Neural cell (in vitro differentiated cells): ENCODE data around the gene ADAMTS10.

ENCODE experiments used
- EP300 ChIP-seq: fragments of 450-650 bp; conservative IDR thresholded peaks from 2 replicates; pipeline ENCODE4 v1.6.1; 2014; ENCODE audit warnings: antibody characterized with exemption, mild to moderate bottlenecking, moderate library complexity; ENCODE audit not compliant: poor library complexity, severe bottlenecking
- EZH2 ChIP-seq: fragments of 200-600, 300-800 bp; shearing (Covaris generic), sonication (generic); IDR thresholded peaks from 2 replicates; pipeline ENCODE4 v1.6.1; 2014; ENCODE audit warnings: antibody characterized with exemption, low read length, borderline replicate concordance, mild to moderate bottlenecking; ENCODE audit not compliant: insufficient read depth, poor library complexity, severe bottlenecking
- POLR2AphosphoS5 ChIP-seq: IDR thresholded peaks from 2 replicates; pipeline ENCODE4 v1.6.1; 2012
- RAD21 ChIP-seq: fragments of 450-650 bp; conservative IDR thresholded peaks from 2 replicates; pipeline ENCODE4 v1.6.1; 2014; ENCODE audit warnings: antibody characterized with exemption, mild to moderate bottlenecking, moderate library complexity
- TF ChIP-seq, protein P1 (sequence below): fragments of 450-650 bp; IDR thresholded peaks from 2 replicates; pipeline ENCODE4 v1.5.1; 2014; ENCODE audit warnings: antibody characterized with exemption, mild to moderate bottlenecking, moderate library complexity; ENCODE audit not compliant: poor library complexity, severe bottlenecking
- TF ChIP-seq, protein P2 (sequence below): IDR thresholded peaks from 2 replicates; pipeline ENCODE4 v1.6.1; 2012; ENCODE audit warnings: borderline replicate concordance

DNA sequence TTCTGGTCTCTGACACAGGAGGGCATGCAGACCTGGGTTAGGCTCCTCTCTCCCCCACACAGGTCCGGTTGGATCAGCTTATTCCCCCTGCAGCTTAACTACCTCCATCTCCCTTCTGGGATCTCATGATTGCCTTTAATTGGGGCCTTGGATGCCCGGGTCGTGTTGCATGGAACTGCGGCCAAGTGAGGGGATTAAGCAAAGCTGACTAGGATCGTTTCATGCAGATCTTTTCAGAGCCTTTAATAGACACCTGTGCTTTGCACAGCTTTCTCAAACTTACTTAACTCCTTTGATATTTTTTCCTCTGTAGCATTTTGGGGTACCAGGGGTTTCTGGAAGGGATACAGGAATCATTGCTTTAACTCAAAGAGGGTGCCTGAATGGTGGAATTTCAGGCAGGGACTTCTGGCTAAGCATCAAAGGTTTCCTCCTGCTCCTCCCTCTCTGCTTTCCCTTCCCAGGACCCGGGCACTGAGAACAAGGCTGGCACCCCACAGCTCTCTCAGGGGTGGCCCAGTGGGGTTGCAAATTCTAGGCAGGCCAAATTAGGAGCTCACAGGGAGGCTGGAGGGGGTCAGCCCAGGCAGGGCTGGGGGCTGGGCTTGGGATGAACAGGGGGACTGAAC, 20.4 kb upstream of the ADAMTS10 start:
- TF ChIP-seq RAD21 (no peak), EZH2 (no peak), EP300 (no peak), POLR2AphosphoS5 (no peak)
- TF ChIP-seq, protein P1, sequence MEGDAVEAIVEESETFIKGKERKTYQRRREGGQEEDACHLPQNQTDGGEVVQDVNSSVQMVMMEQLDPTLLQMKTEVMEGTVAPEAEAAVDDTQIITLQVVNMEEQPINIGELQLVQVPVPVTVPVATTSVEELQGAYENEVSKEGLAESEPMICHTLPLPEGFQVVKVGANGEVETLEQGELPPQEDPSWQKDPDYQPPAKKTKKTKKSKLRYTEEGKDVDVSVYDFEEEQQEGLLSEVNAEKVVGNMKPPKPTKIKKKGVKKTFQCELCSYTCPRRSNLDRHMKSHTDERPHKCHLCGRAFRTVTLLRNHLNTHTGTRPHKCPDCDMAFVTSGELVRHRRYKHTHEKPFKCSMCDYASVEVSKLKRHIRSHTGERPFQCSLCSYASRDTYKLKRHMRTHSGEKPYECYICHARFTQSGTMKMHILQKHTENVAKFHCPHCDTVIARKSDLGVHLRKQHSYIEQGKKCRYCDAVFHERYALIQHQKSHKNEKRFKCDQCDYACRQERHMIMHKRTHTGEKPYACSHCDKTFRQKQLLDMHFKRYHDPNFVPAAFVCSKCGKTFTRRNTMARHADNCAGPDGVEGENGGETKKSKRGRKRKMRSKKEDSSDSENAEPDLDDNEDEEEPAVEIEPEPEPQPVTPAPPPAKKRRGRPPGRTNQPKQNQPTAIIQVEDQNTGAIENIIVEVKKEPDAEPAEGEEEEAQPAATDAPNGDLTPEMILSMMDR, result no peak
- TF ChIP-seq, protein P2, sequence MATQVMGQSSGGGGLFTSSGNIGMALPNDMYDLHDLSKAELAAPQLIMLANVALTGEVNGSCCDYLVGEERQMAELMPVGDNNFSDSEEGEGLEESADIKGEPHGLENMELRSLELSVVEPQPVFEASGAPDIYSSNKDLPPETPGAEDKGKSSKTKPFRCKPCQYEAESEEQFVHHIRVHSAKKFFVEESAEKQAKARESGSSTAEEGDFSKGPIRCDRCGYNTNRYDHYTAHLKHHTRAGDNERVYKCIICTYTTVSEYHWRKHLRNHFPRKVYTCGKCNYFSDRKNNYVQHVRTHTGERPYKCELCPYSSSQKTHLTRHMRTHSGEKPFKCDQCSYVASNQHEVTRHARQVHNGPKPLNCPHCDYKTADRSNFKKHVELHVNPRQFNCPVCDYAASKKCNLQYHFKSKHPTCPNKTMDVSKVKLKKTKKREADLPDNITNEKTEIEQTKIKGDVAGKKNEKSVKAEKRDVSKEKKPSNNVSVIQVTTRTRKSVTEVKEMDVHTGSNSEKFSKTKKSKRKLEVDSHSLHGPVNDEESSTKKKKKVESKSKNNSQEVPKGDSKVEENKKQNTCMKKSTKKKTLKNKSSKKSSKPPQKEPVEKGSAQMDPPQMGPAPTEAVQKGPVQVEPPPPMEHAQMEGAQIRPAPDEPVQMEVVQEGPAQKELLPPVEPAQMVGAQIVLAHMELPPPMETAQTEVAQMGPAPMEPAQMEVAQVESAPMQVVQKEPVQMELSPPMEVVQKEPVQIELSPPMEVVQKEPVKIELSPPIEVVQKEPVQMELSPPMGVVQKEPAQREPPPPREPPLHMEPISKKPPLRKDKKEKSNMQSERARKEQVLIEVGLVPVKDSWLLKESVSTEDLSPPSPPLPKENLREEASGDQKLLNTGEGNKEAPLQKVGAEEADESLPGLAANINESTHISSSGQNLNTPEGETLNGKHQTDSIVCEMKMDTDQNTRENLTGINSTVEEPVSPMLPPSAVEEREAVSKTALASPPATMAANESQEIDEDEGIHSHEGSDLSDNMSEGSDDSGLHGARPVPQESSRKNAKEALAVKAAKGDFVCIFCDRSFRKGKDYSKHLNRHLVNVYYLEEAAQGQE, result no peak
